Hematopoietic multipotent progenitor cell treated with erythropoietin and hydrocortisone succinate and interleukin-3 and kit ligand, for 6 days (in vitro differentiated cells): Measurements from ENCODE around the gene MXRA8.

ENCODE experiments used
- DNase-seq: peaks from one replicate; pipeline ENCODE4 v3.0.0-alpha.2; 2015

The MXRA8 gene

DNA sequence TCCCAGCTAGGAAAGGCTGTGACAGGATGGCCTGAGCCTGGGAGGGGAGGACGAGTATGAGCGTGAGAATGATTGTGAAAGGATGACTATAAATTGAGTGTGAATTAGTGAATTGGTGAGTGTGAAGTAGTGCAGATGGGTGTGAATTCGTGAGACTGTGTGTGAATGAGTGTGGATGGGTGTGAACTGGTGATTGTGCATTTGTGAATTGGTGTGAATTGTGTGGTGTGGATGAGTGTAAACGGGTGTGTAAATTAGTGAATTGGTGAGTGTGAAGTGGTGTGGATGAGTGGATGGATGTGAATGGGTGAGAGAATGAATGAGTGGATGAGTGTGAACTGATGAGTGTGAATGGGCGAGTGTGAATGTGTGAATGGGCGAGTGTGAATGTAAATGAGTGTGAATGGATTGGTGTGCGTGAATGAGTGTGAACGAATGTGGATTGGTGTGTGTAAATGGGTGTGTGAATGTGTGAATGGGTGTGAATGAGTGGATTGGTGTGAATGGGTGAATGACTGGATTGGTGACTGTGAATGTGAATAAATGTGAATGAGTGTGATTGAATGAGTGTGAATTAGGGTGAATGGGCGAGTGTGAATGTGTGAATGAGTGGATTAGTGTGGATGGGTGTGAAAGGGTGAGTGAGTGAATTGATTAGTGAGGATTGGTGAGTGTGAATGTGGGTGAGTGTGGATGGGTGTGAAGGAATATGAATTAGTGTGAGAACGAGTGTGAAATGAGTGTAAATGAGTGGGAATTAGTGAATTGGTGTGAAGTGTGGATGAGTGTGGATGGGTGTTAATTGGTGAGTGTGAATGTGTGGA is 7.7 kb upstream of the MXRA8 start:
- no peak for DNase-seq

DNA sequence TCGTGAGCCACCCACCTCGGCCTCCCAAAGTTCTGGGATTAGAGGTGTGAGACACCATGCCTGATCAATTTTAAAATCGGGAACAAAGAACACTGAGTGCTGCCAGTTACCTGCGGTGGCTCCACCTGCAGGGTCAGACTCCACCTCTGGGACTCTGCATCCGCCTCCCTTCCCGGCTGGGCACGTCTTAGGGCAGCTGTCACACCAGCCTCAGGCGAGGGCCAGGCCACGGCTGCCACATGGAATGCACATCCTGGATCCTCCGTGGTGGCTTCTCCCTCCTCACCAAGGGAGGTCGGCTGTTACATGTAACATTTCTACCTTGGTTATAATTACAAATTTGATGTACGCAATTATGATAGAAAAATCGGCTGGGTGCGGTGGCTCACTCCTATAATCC is 5.9 kb upstream of the MXRA8 start:
- DNase-seq, result no peak

DNA sequence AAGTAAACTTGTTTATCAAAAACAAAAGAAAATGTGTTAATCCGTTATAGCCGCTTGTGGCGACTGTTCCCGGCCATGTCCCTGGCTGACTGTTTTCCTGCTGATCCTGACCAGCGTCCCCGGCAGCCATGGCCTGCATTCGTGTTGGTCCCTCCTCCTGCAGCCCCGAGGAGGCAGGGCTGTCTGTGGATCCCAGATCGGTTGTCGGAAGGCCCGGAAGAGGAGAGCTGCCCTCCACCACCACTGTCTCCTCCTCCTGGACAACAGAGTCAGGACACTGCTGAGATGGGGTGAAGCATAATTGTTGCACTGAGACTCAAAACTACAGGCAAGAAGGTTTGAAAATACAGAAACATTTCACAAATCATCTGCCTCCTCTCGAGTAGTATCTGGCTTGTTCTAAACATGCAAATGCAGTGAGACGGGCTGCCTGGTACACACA is 3.6 kb upstream of the MXRA8 start:
- DNase-seq, result no peak

DNA sequence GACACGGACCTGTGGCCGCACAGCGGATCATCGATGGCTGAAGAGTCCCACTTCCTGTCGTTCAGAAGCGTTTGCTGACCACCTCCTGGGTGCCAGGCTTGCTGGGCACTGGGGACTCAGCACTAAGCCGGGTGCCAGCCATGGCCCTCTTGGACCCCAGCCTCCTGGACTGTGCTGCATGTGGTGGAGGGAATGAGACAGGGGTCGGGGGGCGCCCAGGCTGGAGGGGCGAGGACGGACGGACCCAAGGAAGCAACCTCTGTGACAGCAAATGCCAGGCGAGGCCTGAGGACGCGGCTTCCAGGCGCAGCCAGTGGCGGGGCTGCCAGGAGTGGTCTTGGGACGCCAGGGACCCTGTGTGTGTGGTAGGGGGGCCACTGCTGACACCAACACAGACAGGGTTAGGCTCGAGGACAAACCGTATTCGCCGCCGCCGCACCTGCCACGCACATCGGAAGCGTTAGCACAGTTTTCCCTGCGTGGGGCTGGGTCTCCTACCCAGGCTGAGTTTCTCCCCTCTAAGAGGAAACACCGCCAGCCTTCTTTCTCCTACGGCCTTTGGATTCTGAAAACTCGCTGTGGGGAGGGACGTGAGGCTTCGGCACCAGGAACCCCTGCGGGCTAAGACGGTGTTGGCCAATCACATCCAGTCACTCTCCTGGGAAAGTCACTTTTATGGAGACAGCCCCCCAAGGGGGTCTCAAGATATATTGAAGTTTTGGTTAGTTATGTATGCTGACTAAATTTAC is 3.1 kb upstream of the MXRA8 start:
- no peak for DNase-seq

DNA sequence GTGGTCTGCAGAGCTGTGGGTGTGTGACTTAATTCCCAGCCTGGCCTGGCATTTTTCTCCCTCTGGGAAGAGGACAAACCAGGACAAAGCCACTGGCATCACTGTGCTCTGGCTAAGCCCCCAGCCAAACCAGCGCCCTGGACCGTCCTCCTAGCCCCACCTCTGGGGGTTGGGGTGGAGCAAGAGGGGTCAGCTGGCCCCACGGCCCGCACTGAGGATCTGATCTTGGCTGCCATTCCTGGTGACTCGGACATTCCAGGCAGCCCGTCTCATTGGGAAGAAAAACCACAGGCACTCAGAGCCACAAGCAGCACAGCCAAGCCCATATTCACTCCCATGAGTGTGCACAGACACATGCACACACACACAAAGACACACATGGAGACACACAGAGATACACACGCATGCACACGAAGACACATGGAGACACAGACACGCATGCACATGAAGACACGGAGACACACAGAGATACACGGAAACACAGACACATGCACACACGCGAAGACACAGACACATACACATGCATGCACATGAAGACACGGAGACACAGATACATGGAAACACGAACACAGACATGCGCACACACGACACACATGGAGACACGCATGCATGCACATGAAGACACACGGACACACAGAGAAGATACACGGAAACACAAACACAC is 2.3 kb upstream of the MXRA8 start:
- DNase-seq, result no peak

DNA sequence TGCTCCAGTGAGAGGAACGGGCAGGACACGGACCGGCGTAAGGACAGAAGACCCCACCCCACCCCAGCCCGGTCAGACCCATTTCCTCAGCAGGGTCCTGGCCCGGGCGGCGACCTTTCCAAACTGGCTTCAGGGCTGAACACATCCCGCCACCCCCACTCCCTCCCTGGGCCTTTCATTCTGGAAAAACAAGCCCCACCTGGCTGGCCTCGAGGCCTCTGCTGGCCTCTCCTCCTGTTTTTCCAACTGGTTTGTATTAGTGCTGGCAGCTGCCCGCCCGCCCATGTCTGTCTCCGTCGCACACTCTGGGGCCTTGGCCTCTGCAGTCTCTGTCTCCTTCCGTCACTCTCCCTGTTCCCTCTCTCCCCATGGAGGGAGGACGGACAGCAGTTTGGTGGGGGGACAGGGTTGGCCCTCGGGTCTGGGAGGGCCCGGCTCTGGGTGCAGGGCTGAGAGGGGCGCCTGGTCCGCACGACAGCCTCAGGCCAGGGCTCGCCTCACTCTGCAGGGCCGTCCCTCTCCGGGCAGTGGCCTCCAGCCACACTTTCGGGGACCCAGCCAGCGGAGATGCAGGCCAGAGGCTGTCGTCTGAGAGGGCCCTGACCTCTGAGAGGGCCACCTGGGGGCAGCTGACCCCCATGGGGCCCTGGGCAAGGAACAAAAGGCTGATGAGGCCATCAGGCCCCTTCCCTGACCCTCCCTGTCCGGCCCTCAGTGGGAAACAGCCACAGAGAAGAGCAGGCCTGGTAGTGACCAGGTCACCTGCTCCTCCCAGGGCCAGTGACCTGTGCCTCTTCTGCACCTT is 1.5 kb upstream of the MXRA8 start:
- no peak for DNase-seq

DNA sequence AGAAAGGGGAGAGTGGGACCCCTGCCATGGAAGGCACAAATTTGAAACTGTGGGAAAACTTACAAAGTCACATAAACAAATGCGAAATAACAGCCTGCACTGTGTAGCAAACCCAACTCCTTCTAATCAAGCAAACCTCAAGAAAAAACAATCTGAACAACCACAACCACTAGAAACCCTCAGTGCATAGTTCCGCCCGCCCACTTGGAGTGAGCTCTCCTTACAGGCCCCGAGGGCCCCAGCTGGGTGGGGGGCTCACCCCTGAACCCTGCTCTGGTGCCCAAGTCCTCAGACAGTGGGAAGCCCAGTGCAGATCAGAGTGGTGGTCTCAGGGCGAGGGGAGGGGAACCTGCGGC is 931 bp upstream of the MXRA8 start:
- DNase-seq, result no peak

DNA sequence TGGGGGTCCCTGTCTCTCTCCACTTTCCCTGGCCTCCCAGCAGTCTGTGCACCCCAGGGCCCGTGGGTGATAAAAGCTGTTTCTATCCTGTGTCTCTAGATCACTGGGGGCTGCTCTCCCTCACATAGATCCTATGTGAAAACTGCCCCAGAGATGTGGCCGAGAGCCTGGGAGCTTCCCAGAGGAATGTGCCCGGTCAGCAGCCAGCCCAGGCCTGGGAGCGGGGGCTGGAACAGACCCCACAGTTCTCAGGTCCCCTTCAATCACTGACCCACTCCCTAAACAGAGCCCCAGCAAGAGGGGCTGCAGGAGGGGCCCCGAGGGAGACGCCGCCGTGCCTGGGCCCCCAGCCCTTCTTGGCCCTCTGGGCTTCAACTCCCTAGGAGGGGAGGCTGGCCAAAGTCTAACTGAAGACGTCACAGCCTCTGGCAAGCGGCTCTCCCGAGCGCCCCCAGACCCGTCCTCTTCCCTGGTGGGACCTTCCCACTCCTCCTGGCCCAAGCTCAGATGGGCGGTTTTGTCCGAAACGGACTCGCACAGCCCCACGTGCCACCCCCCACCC is 403 bp downstream of the MXRA8 start:
- no peak for DNase-seq

DNA sequence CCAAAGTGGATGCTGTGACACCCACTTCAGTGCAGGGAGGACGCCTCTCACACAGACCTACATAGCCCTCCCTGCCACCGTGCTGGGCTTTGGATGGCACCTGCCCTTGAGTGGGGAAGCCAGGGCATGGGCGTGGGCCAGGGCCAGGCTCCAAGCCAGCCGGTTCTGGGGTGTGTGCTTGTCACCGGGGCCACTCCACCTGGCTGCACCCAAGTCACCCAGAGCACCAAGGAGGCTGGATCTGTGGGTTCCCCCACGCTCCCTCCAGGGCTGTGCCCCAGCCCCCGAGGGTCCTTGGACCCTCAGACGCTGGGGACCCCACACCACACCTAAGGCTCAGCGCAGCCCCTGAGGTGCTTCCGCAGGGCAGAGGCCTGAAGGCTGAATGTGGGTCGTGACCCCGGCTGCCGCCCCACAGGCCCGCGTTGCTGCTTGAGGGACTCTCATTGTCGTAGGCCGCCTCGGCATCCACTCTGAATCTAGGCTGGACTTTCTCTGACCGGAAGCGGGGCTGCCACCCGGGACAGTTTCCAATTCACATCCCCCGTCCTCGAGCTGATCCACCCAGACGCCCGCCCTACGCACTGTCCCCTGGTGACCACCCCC is 1.5 kb downstream of the MXRA8 start:
- no peak for DNase-seq

DNA sequence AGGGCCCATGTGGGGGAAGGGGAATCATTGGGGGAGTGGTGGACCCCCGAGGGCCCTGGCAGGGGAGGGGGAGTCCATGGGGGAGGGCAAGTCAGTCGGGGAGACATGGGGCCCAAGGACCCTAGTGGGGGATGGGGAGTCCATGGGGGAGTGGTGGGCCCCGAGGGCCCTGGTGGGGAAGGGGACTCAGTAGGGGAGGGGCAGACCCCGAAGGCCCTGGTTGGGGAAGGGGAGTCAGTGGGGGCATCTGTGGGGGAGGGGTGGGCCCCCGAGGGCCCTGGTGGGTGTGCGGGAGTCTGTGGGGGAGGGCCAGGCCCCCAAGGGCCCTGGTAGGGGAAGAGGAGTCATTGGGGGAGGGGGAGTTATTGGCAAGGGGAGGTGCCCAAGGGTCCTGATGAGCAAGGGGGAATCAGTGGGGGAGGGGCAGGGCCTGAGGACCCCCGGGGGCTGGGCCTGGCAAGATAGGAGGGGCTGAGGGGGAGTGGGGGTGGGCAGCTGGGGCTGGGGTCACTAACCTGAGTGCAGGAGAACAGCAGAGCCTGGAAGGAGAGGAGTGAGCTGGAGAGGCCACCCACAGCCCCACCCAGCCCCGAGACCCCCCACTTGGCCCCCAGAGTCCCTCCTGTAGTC is 2.1 kb downstream of the MXRA8 start:
- DNase-seq, result no peak

DNA sequence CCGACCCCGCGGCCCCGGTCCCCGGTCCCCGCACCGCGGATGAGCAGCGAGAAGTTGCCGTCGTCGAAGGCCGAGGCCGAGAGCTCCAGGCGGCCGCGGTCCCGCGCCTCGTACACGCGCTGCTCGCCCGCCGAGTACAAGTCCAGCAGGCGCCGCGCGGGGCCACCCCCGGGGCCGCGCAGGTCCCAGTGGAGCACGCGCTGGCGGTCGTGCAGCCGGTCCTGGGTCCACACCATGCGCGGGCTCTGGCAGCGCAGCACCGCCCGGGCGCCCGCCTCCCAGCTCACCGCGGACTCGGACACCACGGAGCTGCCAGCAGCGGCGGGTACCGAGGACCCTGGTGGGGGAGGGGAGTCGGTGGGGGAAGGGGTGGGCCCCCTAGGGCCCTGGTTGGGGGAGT is 2.9 kb downstream of the MXRA8 start:
- peak; percentile 43 for DNase-seq

DNA sequence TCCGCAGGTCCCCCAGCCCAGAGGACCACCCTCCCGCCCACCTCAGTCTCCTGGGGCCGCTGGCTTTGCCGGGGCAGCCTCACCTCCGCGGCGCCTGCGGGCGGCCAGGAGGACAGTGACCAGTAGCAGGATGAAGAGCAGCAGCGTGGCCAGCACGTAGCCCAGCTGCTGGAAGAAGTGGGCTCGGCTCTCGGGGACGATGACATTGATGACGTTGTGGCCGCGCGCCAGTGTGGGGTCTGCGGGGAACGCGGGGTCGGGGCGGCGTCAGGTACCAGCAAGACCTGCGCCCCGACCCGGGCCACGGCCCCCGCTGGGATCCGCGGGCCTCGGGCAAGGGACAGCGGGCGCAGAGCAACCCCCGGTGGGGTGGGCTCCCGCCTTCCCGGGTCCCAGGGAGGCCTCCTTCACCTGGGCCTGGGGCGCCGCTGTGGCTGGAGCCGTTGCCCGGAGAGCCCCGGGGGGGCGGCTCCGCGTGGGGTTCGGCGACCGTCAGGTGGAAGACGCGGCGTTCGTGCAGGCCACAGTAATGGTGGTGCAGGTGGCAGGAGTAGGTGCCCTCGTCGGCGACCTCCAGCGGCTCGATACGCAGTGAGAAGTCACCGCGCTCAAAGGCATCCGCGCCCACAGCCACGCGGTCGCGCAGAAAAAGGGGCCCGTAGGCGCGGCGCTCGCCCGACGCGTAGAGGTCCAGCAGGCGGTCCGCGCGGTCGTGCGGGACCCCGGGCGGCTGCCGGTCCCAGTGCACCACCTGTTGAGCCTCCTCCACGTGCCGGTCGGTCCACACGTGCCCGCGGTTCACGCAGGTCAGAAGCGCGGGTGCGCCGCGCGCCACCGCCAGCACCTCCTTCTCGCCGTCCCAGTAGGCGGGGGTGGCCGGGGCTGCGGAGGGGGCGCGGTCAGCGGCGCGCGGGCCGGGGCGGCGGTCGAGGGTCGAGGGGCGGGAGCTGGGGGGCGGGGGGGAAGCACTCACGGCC is 3.8 kb downstream of the MXRA8 start:
- DNase-seq, result no peak

DNA sequence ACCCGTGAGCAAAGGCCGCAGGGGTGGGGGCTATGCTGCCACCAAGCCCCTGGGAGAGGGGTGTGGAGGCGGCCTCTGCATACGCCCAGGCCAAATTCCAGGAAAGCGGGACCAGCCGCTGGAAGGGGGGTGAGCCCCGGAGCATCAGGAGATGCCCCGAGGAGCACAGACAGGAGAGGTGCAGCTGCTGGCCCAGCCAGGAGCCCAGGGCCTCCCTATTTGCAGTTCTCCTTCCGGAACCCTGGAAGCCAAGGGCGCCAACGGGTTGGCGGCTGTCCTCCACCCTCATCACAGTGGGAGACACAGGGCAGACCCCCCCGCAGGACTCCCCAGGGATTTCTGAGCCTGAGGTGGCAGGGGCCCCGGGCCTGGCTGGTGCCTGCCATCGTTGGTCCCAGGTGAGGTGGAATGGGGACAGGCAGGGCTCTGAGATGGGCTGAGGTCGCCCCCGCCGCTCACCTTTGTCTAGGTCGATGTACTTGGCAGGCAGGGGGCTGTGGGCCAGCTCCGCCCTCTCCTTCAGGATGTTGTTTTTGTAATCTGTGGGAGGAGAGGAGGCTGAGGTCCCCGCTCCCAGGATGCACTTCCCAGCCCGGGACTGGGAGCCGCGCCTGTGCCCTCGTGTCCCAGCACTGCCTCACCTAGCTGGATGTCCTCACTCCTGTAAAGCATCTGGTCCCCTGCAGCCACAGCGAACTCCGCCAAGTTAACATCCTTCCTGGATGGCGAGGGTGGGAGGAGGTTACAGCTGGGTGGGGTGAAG is 4.8 kb downstream of the MXRA8 start:
- no peak for DNase-seq

DNA sequence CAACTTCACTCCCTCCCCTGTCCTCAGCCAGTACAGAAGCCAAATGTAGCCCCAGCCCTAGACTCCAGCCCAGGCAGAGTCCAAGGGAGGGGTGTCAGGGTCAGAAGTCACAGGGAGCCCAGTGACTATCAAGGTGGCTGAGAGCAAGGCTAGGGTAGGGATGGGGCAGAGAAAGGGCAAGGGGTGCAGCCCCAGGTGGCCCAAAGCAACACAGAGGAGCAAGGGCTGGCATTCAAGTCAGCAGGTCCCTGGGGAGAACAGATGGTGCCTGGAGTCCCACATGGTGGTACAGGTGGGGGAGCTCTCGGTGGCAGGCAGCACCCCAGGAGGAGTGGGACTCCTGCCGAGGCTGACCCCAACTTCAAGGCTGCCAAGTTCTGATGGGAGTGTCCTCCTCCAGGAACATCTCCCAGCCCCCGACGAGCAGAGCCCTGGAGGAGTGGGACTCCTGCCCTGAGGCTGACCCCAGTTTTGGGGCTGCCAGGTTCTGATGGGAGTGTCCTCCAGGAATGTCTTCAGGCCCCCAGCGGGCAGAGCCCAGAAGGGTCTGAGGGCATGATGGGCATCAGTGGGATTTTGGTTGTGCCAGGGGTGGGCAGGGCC is 5.5 kb downstream of the MXRA8 start:
- DNase-seq, result no peak

DNA sequence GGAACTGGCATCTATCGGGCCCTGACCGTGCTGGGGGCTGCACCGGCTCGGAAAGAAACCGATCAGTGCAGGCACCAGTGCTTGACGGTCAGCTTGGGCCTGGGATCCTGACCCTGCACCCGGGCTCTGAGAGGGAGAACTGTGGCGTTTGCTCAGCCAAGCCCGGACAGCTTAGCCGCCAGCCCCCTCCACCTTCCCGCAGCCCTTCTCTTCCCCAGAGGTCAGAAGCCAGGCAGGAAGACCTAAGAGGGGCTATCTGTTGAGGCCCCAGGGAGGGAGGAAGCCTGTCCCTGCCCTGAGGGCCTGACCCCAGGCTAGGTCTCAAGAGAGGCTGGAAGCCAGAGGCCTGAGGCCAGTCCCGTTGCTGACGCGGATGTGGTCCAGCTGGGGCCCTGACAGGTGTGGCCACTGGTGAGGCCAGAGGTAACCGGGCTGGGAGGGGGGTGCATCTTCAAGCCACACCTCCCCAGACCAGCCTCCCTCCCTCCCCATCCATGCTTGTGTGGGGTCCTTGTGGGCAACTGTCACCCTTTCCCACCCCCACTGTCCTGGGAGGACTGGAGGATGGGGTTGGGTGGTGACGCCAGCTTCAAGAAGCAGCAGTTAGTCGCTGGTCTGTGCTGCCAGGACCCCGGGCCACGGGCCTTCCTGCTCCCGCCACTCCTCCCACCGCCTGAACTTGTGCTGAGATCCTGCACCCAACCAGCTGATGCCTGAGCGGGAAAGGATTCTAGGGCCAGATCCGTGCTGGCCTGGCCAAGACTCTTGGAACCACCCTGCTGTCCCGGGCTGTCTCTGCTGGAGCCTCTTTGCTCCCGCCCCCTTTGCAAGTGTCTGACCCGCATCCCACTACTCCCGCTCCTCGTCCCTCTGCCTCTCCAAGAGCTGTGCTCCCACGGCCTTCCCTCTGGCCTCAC is 6.6 kb downstream of the MXRA8 start:
- DNase-seq, result no peak

DNA sequence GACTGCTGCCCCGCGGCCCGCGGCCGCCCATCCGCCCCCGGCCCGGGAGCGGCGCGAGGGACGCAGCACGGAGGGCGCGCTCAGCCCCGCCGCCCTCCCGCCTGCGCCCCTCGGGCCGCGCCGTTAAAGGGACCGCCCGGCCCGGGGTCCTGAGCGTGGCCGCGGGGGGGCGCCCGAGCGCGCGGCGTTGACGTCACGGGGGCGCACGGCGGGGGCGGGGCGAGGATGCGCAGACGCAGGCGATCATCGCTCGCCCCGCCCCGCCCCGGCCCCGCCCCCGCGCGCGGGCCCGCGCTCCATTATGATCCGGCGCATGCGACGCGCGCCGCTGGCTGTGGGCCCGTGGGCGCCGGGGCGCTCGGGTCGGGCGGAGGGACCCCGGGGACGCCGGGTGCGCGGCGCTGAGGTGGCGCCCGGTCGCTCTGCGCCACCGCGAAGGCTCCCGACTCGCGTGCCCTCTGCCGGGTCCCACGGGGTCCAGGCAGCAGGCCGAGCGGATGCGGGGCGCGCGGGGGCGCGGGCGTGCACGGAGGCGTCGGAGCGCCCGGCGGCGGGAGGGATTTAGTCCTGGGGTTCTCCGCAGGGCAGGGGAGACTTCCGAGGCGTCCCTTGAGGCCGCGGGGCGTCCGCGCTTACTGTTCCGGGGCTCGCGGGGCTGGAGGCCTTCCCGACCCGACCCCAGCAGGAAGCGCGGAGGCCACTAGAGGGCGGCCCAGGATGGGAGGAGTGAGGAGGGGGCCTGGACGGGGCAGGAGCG is 8.9 kb downstream of the MXRA8 start, which contains the start of gene DVL1:
DVL1 (minus strand) TSS at position 163 of the 757 bp plus-strand sequence. CDS start 353 bp downstream, outside the sequence.
- peak; percentile 71 for DNase-seq
